Measurements from ENCODE around the gene ACTMAP. TPM values are rescaled to one million over a fixed set of nuclear protein-coding genes. Genes with fewer than 3 reads are reported as not detected.

ACTMAP gene
- total and polyA plus RNA-seq, 7 donors, result 5.1 to 13.3 (median 8.9) TPM

DNA sequence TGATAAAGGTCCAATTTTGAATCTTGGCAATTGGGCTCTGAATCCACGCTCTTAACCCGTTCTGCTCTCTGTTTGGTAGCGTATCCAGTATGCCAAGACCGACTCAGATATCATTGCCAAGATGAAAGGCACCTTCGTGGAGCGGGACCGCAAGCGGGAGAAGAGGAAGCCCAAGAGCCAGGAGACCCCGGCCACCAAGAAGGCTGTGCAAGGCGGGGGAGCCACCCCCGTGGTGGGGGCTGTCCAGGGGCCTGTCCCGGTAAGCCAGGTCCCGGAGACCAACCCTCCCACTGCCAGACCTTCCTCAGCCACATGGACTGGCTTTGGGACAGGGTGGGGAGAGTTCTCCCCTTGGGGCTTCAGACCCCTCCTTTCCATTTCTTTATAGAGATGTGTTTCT lies 9.1 kb upstream of the ACTMAP start:
- peaks cover 5 to 93% of the 10 kb centered on the region in 2 donors for H3K36me3 ChIP-seq (ENCODE audit: insufficient read depth in 1 of 2, low read depth in 1 of 2)
- TF ChIP-seq, protein P1, sequence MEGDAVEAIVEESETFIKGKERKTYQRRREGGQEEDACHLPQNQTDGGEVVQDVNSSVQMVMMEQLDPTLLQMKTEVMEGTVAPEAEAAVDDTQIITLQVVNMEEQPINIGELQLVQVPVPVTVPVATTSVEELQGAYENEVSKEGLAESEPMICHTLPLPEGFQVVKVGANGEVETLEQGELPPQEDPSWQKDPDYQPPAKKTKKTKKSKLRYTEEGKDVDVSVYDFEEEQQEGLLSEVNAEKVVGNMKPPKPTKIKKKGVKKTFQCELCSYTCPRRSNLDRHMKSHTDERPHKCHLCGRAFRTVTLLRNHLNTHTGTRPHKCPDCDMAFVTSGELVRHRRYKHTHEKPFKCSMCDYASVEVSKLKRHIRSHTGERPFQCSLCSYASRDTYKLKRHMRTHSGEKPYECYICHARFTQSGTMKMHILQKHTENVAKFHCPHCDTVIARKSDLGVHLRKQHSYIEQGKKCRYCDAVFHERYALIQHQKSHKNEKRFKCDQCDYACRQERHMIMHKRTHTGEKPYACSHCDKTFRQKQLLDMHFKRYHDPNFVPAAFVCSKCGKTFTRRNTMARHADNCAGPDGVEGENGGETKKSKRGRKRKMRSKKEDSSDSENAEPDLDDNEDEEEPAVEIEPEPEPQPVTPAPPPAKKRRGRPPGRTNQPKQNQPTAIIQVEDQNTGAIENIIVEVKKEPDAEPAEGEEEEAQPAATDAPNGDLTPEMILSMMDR (IDR thresholded peaks at IDR 0.05), result no peak
- no peak for DNase-seq
- no peak overlapping the region for H3K27ac ChIP-seq
- intact Hi-C loops (cut with DNase I), result no loop called here
- no peaks in the 10 kb centered on the region for H3K27me3 ChIP-seq (ENCODE audit: insufficient read depth in 3 of 3, low read length in 2 of 3)
- ATAC-seq, result no peak
- H3K4me3 ChIP-seq, result no peak overlapping the region
- WGBS, 3 donors, result 82 to 92% (median 87%) methylated on average over 10 to 13 of the region's 13 CpGs
- no peaks in the 10 kb centered on the region for H3K4me1 ChIP-seq
- no peaks in the 10 kb centered on the region for H3K9me3 ChIP-seq

DNA sequence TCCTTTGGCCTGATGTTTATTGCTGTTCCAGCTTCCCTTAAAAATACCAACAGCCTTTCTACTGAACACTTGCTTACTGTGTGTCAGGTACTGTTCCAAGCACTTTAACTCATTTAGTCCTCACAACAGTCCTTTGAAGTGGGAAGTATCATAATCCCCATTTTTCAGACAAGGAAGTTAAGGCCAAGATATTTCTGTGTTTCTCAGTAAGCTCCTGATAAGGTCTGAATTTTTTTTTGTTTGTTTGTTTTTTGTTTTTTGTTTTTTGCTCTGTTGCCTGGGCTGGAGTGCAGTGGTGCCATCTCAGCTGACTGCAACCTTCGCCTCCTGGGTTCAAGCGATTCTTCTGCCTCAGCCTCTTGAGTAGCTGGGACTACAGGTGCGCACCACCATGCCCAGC lies 8.2 kb upstream of the ACTMAP start:
- Histone ChIP-seq H3K4me3 (no peak overlapping the region), H3K36me3 (ENCODE audit: insufficient read depth in 1 of 2, low read depth in 1 of 2) (peaks cover 5 to 89% of the 10 kb centered on the region in 2 donors), H3K9me3 (no peaks in the 10 kb centered on the region), H3K27me3 (ENCODE audit: insufficient read depth in 3 of 3, low read length in 2 of 3) (no peaks in the 10 kb centered on the region), H3K27ac (no peak overlapping the region), H3K4me1 (peaks cover 3% of the 10 kb centered on the region)
- ATAC-seq, result no peak
- 96 to 98% (median 98%) methylated on average over 3 of the region's 3 CpGs for WGBS, 3 donors
- no peak for DNase-seq
- intact Hi-C loops (cut with DNase I), result no loop called here
- TF ChIP-seq, protein P1 (IDR thresholded peaks at IDR 0.05), result no peak

DNA sequence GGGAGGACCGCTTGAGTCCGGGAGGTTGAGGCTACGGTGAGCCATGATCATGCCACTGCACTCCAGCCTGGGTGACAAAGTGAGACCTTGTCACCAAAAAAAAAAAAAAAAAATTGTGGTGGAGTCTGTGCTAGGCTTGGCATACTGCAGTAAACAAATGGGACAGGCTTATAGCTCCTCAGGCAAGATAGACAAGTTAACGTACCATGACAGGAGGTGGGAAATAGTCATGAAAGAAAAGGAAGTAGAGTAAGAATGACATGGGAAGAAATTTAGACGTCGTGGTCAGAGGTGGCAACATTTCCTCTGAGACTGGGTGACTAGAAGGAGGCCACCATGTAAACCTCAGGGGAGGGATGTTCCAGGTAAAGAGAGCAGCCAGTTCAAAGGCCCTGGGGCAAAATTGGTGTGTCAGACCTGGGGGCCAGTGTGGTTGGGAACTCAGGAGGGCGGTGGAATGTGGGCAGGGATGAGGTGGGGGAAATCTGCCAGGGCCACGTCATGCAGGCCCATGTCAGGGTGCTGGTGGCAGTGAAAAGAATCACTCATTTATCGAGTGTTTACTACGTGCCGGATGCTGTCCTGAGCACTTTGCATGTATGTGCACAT lies 6.3 kb upstream of the ACTMAP start:
- WGBS, 3 donors, result 76 to 83% (median 79%) methylated on average over 11 of the region's 11 CpGs
- intact Hi-C loops (cut with DNase I), result no loop called here
- peaks cover 0 to 70% of the 10 kb centered on the region in 2 donors for H3K36me3 ChIP-seq (ENCODE audit: insufficient read depth in 1 of 2, low read depth in 1 of 2)
- DNase-seq, result no peak
- H3K27ac ChIP-seq, result no peak overlapping the region
- peaks cover 15% of the 10 kb centered on the region for H3K4me1 ChIP-seq
- TF ChIP-seq, protein P1 (IDR thresholded peaks at IDR 0.05), result no peak
- no peak overlapping the region for H3K4me3 ChIP-seq
- no peak for ATAC-seq
- no peaks in the 10 kb centered on the region for H3K9me3 ChIP-seq
- H3K27me3 ChIP-seq (ENCODE audit: insufficient read depth in 3 of 3, low read length in 2 of 3), result no peaks in the 10 kb centered on the region

DNA sequence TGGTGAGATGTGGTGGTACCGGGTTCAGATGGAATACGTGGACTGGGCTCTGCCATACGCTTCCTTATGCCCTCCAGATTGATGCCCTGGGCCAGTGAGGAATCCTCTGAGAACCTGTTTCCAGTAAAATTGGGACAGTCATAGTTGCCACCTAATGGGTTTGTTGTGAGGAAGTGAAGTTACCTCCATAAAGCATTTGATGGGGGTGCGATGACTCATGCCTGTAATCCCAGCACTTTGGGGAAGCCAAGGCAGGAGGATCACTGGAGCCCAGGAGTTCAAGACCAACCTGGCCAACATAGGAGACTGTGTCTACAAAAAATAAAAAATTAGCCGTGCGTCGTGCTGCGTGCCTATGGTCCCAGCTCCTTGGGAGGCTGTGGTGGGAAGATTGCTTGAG lies 5.5 kb upstream of the ACTMAP start:
- Histone ChIP-seq H3K36me3 (ENCODE audit: insufficient read depth in 1 of 2, low read depth in 1 of 2) (peaks cover 0 to 62% of the 10 kb centered on the region in 2 donors), H3K27ac (no peak overlapping the region), H3K27me3 (ENCODE audit: insufficient read depth in 3 of 3, low read length in 2 of 3) (no peaks in the 10 kb centered on the region), H3K9me3 (no peaks in the 10 kb centered on the region), H3K4me3 (no peak overlapping the region), H3K4me1 (peaks cover 15% of the 10 kb centered on the region)
- DNase-seq, result no peak
- 96 to 98% (median 98%) methylated on average over 8 of the region's 8 CpGs for WGBS, 3 donors
- intact Hi-C loops (cut with DNase I), result no loop called here
- no peak for ATAC-seq
- TF ChIP-seq, protein P1 (IDR thresholded peaks at IDR 0.05), result no peak

DNA sequence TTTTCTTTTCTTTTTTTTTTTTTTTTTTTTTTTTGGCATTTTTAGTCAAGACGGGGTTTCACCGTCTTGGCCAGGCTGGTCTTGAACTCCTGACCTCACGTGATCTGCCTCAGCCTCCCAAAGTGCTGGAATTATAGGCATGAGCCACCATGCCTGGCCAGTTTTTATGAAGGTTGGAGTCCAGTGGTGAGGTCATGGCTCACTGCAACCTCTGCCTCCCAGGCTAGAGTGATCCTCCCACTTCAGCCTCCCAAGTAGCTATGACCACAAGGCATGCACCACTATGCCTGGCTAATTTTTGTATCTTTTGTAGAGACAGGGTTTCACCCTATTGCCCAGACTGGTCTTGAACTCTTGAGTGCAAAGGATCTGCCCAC lies 5.0 kb upstream of the ACTMAP start:
- DNase-seq, result no peak
- Histone ChIP-seq H3K9me3 (no peaks in the 10 kb centered on the region), H3K27ac (no peak overlapping the region), H3K4me1 (peaks cover 15% of the 10 kb centered on the region), H3K27me3 (ENCODE audit: insufficient read depth in 3 of 3, low read length in 2 of 3) (no peaks in the 10 kb centered on the region), H3K36me3 (ENCODE audit: insufficient read depth in 1 of 2, low read depth in 1 of 2) (peaks cover 0 to 56% of the 10 kb centered on the region in 2 donors), H3K4me3 (no peak overlapping the region)
- TF ChIP-seq, protein P1 (IDR thresholded peaks at IDR 0.05), result no peak
- intact Hi-C loops (cut with DNase I), result no loop called here
- 88 to 97% (median 94%) methylated on average over 3 of the region's 3 CpGs for WGBS, 3 donors
- ATAC-seq, result no peak
